ENCODE data around the gene DNER. TPM values are rescaled to one million over a fixed set of nuclear protein-coding genes. Genes with fewer than 3 reads are reported as not detected.

The DNER gene
- polyA plus RNA-seq, 1 donor (not counting 4 experiments of a cell fraction or from before 2014, with no cell fraction given), result 8.5 TPM

GRCh38 chr2:229715895-229716507 is 1.6 kb upstream of the DNER start:
- H3K9me3 ChIP-seq (ENCODE audit: control insufficient read depth, low read depth, low read length), result no peaks in the 10 kb centered on the region
- FAIRE-seq (peak; percentile 29), DNase-seq (ENCODE audit: low read depth, low spot score) (no peak)
- TF ChIP-seq CTCF (optimal IDR thresholded peaks at IDR 0.05 in 1 of 3, IDR thresholded peaks at IDR 0.05 in 1 of 3, conservative IDR thresholded peaks at IDR 0.05 in 1 of 3; ENCODE audit: extremely low read depth in 1 of 3, insufficient read depth in 2 of 3, low read length in 3 of 3) (peak; percentile 76 to 88 (median 78)), EZH2 (IDR thresholded peaks at IDR 0.05; ENCODE audit: low read length) (no peak)
- peaks cover 47% of the 10 kb centered on the region for H3K27me3 ChIP-seq (ENCODE audit: control insufficient read depth, extremely low read depth, insufficient read depth, low read length)
- no peak overlapping the region for H3K9ac ChIP-seq (ENCODE audit: control insufficient read depth, extremely low read depth, insufficient read depth, low read length)
- no peak overlapping the region for H3K4me3 ChIP-seq (ENCODE audit: control insufficient read depth in 2 of 3, extremely low read depth in 1 of 3, insufficient read depth in 2 of 3, low read depth in 1 of 3, low read length in 3 of 3)
- H3K9me1 ChIP-seq (ENCODE audit: control insufficient read depth, extremely low read depth, insufficient read depth, low read length), result no peaks in the 10 kb centered on the region
- H3K27ac ChIP-seq (ENCODE audit: control insufficient read depth, insufficient read depth, low read length), result no peak overlapping the region
- H2AFZ ChIP-seq (ENCODE audit: control insufficient read depth, low read length), result no peak overlapping the region
- no peaks in the 10 kb centered on the region for H3K79me2 ChIP-seq (ENCODE audit: control insufficient read depth, insufficient read depth, low read length)
- peaks cover 8% of the 10 kb centered on the region for H3K4me1 ChIP-seq (ENCODE audit: control insufficient read depth, extremely low read depth, insufficient read depth, low read length)
- H4K20me1 ChIP-seq (ENCODE audit: control insufficient read depth, extremely low read depth, insufficient read depth, low read length), result no peaks in the 10 kb centered on the region
- H3K36me3 ChIP-seq (ENCODE audit: control insufficient read depth in 2 of 2, extremely low read depth in 1 of 2, insufficient read depth in 2 of 2, low read length in 2 of 2), result no peaks in the 10 kb centered on the region
- H3K4me2 ChIP-seq (ENCODE audit: control insufficient read depth, extremely low read depth, insufficient read depth, low read depth, low read length), result no peak overlapping the region
- dilution Hi-C loops (cut with MboI; ENCODE audit: extremely low pct_ligation_motif_present, low sequenced_read_pairs), result no loop called here

GRCh38 chr2:229714736-229715541 is 584 bp upstream of the DNER start:
- Histone ChIP-seq H3K4me2 (ENCODE audit: control insufficient read depth, extremely low read depth, insufficient read depth, low read depth, low read length) (peak overlapping the region; percentile 81), H3K27me3 (ENCODE audit: control insufficient read depth, extremely low read depth, insufficient read depth, low read length) (peaks cover 50% of the 10 kb centered on the region), H3K9ac (ENCODE audit: control insufficient read depth, extremely low read depth, insufficient read depth, low read length) (no peak overlapping the region), H3K4me1 (ENCODE audit: control insufficient read depth, extremely low read depth, insufficient read depth, low read length) (peaks cover 3% of the 10 kb centered on the region), H3K9me1 (ENCODE audit: control insufficient read depth, extremely low read depth, insufficient read depth, low read length) (no peaks in the 10 kb centered on the region), H3K79me2 (ENCODE audit: control insufficient read depth, insufficient read depth, low read length) (no peaks in the 10 kb centered on the region), H3K36me3 (ENCODE audit: control insufficient read depth in 2 of 2, extremely low read depth in 1 of 2, insufficient read depth in 2 of 2, low read length in 2 of 2) (no peaks in the 10 kb centered on the region), H3K9me3 (ENCODE audit: control insufficient read depth, low read depth, low read length) (no peaks in the 10 kb centered on the region), H2AFZ (ENCODE audit: control insufficient read depth, low read length) (no peak overlapping the region), H4K20me1 (ENCODE audit: control insufficient read depth, extremely low read depth, insufficient read depth, low read length) (no peaks in the 10 kb centered on the region), H3K4me3 (ENCODE audit: control insufficient read depth in 2 of 3, extremely low read depth in 1 of 3, insufficient read depth in 2 of 3, low read depth in 1 of 3, low read length in 3 of 3) (peak overlapping the region; percentile 32 to 41 (median 33)), H3K27ac (ENCODE audit: control insufficient read depth, insufficient read depth, low read length) (no peak overlapping the region)
- FAIRE-seq (no peak), DNase-seq (ENCODE audit: low read depth, low spot score) (no peak)
- dilution Hi-C loops (cut with MboI; ENCODE audit: extremely low pct_ligation_motif_present, low sequenced_read_pairs), result no loop called here
- TF ChIP-seq CTCF (optimal IDR thresholded peaks at IDR 0.05 in 1 of 3, IDR thresholded peaks at IDR 0.05 in 1 of 3, conservative IDR thresholded peaks at IDR 0.05 in 1 of 3; ENCODE audit: extremely low read depth in 1 of 3, insufficient read depth in 2 of 3, low read length in 3 of 3), result no peak
- TF ChIP-seq EZH2 (IDR thresholded peaks at IDR 0.05; ENCODE audit: low read length), result no peak

Data from keratinocyte (primary cell).